NAMALWA (cell line): ENCODE measurements around the gene ELF4.
A peak's percentile ranks its signal among the peaks of the same experiment; 100 is the strongest.

Source experiments
- DNase-seq: peaks from one replicate; pipeline ENCODE4 v3.0.0-alpha.2; 2015; ENCODE audit warnings: low spot score

Gene ELF4

DNA sequence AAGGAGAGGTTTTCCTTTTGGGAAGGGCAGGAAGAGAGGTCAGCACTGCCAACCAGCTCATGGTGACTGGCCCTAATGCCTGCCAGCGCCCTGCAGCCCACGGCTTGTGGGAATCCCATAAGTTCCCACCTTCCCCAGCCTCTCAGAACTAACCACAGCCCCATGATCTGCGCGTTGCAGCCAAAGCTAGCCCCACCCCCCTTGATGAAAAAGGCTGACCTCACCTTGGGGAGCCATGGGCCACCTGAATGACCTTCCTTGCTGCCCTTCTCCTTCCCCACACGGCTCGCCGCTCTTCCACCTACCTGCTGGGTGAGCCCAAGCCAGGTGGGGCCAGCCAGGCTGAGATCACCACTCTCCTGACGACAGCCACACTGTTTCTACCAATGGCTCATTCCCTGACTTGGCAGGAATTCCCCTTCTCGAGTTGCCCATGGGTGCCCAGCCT is 3.9 kb upstream of the ELF4 start:
- DNase-seq: no peak

DNA sequence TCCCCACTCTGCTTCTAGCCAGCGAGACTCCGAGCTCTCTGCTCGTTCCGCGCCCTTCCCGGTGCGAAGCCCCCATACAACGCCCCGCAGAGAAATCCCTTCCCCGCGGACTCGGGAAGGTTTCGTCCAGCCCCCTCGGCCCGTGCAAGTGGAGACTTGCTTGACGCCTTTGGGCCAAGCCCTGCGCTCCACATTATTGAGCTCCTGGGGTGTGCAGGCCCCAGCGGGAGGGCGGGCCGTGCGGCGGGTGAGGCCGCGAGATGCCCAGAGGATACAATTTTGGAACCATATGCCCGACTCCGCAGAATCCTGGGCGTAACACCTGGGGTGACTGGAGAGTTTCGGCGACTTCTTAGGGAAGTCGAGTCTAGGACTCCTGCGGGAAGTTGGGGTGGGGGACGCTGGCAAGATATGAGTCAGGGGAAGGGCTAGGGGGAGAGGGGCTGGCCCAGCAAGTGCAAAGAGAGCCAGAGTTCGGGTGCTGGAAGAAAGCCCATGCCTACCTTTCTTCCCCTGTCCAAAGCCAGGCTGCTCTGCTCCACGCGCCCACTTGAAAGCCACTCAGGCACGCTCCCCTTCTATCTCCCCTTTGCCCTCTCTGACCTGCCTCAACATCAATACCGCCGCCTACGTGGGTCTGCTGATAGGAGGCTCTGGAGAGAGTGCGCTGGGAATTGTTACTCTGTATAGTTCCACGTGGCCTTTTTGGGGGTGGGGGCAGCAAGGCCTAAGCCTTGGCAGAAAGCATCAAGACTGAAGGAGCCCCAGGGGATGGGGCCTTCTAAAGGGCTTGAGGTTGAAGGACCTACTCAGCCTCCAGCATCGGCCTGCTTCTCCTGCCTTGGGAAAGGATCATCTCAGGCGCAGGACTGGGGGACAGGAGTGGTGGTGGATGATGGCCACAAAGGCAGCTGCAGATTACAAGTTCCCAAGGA is 1.2 kb upstream of the ELF4 start:
- DNase-seq: no peak

DNA sequence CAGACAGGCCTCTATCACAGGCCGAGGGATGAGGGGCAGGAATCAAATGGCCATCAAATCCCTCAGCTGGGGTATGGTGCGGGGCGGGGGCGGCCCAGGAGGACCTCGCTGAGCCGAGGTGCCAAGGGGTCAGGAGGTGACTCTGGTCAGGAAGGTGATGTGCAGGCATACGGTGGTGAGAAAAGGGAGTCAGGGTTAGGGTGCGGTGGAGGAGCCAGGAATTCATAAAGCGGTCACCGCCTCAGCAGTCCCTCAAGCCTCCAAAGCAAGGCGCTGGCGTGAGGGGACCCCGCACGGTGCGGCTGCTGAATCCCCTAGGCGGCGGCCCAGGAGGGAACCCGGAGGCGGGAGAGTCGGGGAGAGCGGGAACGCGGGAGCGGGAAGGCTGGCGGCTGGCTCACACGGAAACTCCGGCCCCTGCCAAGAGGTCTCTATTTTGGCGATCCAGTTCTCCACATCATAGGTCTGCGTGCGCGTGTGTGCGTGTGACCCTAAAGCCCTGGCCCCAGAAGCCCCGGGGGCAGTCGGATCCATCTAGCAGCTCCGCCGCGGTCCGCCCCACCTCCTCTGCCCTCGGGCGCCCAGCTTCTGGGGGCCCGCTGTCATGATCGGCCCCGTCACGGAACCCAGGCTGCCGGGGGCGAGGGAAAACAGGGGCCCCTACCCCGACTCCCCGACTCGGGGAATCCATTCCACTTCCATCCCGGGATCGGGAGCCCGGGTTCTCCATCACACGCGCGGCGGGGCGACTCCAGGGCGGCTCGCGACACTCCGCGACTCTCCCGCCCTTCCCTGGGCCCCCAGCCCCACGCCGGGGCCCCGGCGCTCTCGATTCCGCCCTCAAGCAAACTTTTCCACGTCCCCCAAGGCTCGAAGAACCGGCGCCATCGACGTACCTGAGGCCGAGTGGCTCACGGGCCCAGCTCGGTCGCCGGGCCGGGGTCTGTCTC is 593 bp downstream of the ELF4 start:
- DNase-seq: peak; percentile 39

DNA sequence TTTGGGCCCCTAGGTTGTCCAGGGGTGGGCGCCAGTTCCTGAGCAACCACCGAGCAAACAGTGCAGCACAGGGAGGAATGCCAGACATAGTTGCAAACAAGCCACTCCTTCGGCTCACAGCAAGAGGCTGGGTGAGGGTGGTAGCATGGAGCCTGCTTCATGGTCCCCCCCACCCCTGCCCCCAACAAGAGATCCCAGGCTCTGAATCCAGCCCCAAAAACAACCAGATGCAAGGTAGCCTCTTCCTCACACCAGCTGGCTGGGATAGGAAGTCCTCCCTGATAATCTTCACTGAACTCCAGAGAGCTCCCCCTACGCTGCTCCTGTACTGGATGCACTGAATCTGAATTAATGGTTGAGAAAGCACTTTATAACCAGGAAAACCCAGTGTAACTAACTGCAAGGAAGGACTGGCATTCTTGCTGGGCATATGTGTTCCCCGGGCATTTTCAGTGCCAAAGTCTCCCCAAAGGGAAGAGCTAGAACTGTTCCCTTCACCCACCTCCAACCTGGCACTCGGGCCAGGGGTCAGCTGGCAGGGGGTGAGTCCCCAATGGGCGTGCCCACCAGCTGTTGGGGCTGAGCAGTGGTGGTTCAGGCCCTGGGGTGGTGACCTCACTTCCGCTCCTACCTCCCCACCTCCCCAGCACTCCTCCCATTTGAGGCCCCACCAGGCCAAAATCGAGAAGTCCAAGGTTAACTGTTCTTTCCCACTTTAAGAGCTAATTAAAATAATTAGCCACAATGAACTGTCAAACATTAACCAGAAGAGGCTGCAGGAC is 1.5 kb downstream of the ELF4 start:
- DNase-seq: peak; percentile 67

DNA sequence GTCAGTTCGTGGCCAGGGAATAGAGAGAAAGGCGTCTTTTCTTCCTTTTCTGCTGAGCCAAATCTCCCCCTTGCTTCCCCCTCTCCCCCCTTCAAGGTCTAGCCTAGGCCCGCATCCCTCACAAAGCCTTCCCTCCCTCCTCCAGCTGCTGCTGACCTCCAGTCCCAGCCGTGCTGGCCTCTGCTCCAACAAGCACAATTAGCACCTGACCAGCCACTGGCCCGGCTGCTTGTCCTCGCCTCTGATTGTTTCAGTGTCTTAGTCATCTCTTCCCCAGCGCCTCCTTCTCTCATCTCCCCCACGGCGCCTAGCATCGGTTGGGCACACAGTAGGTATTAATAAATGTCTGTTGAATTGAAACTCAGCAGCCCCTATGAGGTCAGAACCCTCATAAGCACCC is 4.2 kb downstream of the ELF4 start:
- no peak for DNase-seq

DNA sequence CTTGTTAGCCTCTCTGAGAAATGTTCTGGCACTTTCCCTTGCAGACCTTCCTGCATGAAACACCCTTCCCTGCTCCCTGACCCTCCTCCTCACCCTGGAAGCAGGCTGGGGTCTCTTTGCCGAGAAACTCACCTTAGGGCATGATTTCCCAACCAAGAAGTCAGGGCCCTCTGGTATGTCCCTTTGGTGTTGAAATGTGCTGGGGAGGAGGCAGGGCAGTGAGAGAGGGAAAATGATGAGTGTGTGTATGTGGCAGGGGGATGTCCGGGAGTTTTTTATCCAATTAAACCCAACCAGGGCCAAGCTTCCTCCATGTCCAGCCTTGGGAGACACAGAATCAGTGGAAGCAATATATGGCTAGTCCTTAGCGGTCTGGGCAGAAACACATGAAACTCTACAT is 5.1 kb downstream of the ELF4 start:
- DNase-seq: no peak

DNA sequence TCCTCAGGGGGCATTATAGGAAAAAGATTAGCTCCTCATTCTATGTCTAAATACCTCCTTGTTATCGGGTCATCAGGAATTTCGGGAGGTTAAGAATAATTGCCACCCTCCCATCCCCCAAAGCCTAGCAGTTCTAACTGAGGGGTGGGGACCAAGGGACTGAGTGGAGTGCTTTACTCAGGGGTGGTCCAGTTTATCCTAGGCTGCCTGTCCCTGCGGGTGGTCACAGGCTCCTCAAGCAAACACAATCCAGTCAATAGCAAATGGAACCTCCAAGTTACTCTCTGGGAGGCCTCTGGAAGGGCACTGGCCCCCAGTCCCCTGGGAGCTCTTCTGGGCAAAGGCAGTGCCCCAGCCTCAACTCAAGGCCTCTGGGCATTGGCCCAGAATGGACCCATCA is 6.7 kb downstream of the ELF4 start:
- DNase-seq: no peak

DNA sequence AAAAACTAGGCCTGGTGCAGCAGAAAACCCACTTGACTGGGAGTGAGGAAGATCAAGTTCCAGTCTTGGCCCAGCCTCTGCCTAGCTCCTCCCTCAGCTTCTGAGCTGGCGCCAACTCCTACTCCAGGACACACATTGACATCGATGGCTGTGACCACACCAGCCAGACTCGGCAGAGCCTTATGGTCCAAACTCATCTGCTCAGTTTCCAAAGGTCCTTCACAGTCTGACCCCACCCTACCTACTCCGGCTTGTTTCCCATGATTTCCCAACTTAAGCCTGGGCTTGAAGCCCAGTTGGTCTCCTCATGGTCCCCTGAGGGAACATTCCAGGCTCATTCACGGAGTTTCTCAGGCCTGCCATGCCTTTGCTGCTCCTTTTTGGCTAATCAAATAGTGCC is 10.1 kb downstream of the ELF4 start:
- no peak for DNase-seq

DNA sequence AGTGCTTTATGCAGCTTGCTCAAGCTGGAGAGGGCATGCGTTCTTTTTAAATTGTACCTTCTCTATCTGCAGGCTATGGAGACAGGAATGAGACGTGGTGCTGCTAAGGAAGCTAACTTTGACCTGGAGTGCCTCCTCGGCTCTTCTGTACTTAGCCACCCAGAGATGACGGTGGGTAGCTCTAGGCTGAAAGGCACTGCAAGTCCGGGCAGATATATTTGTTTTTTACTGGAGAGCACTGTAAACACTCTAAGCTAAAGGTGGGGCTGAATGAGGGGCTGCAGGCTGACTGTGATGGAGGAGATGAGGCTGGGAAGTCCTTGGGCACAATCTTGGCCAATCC is 12.1 kb downstream of the ELF4 start:
- no peak for DNase-seq

DNA sequence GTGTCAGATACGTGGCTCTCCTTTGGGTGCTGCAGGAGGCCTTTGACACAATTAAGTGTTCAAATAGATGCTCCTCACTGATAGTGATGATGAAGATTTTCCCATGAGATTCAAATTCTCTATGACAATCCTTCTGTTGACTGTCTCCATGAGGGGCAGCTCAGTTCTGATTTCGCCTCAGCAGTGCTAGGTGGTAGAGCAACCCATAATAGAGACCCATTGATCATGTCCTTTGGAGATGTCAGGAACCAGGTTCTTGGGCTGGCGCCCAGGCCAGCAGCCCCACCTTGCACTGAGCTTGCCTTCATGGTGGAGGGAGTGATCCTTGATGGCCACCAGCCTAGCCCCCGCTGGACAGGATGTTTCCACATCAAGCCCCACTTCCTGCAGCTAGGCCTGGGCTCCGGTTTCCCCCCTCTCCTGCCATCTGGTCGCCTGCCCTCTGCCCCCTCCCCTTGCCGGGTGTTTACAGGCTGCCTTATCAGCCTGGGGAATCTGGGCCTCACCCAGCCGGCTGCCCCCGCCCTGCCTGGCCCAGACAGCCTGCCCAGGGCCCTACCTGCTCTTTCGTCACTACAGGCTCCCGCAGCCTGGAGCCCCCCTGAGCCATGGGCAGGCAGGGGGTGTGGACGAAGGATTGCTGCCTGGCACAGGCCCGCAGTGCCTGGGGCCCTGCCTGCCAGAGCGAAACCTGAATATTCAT is 12.6 kb downstream of the ELF4 start:
- no peak for DNase-seq

DNA sequence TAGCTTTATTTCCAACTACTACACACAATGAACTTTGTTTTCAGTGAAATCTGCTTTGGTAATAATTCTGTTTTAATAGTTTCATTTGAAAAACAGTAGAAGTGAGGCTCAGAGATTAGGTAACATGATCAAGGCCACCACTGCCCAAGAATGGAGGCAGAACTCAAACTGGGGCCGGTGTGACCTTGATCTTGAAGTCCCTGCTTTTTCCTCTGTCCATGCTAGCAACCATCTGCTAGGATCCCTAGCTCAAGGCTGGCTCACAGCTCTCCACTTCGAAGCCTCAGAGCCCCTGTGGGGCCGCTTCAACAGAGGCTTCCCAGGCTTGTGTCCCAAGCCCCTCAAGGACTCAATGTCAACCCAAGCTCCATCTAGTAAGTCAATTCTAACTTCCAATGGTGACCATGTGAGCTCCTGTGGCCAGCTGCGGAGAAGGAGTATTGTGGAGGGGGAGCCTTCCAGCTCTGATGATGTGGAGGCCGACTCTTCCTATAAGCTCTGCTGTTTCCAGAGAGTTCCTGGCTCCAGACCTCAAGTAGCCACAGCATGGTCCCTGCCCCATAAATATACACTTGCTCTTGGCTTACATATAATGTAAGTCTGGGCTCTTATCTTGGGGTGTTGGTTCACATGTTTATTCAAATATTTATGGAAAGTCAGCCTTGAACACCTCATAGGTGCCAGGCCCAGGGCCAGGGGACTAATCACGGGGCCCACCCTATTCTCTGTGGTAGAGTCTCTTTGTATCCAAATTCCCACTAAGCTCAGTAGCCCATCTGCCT is 14.9 kb downstream of the ELF4 start:
- DNase-seq: no peak

DNA sequence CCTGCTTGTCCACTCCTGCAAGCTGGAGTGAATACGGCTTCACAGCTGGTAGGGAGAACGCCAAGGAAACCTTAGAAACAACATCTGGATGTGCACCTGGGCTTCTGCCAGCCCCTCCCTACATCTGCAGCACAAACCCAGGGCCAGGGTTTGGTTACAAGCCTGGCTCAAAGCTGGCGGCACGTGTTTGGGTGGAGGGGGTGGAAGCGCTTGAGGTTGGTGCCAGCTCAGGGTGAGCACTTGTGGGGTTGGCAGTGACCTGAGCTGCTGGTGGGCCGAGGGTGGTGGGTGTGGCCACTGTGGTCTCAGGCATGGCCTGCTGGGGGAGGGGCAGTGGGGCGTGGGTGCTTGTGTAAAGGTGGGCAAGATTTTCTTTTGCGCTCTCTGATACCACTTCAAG is 15.6 kb downstream of the ELF4 start:
- DNase-seq: no peak

DNA sequence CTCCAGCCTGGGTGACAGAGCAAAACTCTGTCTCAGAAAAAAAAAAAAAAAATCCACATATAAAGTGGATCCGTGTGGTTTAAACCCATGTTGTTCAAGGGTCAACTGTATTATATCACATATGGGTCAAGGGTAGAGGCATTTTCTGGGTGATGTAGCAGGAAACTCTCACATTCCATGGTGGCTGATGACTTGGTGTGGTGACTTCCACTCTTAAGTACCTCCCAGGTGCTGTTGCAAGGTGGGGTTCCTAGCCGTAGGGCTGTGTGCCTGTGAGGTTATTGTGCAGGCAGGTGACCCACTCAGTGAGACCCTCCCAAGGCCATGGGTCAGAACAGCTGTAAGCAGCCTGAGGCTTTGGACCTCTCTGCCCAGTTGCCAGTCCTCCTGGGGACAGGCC is 17.0 kb downstream of the ELF4 start:
- DNase-seq: no peak

DNA sequence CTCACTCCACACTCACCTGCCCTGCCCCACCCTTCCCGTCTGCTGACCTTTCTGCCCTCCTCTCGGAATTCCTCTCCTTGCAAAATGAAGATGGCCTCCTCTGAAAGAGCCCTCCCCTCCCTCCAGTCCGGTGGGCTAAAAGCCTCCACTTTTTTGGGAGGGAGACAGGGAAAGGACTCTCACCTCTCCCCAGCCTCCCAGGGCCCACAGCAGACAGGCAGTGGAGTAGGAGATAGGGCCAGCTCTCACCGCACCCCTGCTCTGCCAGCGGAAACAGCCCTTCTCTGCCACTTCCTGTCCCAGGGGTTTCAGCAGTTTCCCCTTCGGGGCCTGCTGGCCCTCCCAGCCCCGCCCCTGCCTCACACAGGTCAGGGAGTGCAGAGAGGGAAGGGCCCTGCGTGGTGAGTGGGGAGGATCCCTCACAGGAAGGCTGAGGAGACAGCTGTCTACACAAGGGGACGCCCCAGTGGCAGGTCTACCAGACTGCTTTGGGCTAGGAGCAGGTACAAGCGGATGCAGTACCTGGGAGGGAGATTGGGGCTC is 18.2 kb downstream of the ELF4 start:
- peak; percentile 85 for DNase-seq

DNA sequence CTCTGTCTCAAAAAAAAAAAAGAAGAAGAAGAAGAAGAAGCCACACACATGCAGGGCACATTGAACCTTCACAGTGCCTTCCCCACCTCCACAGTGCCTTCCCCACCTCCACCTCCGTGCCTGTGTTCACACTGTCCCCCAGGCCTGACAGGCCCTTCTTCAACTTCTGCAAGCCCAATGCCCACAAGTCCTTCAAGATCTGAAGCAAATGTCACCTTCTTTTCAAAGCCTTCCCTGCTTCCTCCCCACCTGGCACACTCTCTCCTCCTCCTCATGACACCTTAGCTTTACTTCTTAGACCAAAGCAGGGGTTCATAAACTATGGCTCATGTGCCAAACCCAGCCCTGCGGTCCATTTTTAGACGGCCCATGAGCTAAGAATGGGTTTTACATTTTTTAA is 19.9 kb downstream of the ELF4 start:
- no peak for DNase-seq

DNA sequence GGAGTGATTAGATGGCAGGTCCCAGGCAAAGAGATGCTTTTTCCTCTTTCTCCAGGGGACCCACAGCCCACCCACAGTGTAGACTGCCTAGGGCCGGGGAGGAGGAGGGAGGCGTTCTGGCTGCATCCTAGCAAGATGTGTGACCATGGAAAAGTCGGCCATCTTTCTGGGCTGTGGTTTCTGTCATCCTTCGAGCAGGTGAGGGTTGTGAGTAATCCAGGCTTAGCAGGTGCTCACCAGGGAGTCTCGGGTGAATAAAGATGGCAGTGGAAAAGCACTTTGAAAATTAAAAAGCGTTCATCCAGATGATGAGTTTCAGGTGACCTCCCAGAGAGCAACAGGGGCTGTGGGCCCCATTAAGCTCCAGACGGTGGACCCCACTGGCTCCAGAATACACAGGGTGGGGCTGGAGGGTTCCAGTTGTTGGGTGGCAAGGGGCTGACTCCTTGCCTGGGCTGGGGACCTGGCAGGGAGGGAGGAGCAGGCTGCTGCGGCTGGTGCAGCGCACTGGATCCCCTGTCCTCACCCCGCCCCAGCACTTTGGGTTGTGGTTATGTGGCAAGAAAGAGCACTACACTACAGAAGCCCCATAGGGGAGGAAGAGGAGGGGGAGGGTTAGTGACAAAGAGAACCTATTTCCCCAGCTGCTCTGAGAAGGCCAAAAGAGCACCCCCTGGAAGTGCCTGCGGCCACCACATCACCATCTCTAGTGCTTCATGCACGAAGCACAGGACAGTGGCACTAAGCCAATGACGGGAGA is 23.7 kb downstream of the ELF4 start:
- peak; percentile 68 for DNase-seq

DNA sequence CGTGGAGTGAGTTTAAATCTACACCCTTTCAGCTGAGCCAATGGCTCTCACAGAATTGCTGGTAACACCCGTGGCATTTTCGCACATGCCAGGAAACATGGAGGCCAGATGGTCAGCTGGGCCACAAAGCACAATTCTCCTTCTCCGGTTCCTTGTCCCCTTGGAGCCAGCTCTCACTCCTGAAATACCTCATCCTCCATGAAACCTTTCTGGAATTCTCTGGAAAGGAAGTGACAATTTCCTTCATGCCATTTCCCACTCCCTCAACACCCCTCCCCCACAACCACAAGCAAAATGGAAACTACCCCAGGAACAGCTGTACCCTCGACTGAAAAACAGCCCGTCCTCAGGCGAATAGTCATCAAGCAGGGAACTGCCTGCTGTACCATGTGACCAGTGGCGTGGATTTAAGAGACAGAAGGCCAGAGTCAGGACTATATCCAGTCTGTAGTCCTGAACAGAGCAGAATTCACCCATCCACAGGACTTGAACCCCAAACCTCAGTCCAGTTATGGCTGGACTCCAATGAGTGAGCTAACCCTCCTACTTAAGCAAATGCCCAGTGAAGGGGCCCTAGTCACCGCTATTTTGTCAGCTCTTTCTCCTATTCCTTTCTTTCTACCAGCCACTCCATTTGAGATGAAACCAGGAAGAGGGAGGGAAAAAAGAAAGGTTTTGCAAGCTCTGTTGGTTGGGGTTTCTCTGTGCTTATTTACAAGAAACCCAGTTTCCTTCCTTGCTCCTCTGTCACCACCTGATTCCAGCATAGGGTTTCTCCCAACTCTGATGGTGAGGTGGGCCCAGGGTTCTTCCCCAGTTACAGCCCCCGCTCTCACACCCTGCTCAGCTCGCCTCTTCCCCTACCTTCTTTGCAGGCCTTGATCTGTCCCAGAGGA is 24.5 kb downstream of the ELF4 start:
- DNase-seq: peak; percentile 24

DNA sequence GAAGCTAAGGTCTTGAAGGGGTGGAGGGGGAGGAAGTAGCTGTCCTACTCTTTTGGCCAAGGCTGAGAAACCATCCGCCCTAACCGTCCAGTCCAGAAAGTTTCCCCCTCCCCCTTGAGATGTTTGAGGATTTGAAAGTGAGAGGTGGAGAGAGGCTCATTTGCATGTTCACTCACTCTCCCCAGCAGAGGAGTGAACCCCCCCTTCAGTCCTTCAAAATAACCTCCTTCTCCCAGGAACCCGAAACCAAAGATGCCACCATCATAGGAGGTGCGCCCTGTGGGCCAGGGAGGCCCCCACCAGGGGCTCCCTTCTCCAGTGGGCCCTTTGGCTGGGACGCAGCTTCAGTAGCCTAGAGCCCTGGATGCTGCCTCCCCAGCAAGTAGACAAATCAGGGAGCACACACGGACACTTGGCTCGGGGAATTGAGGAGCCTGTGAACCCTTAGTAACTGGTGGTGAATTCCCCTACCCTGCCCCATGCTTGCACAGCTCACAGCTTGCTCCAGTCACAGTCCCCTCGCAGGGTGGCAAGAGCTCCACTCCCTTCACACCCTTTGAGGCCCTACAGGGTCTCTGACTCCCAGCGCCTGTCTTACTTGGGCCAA is 25.6 kb downstream of the ELF4 start:
- DNase-seq: peak; percentile 57
